Omental fat pad (tissue), 4 donors: Measurements from ENCODE around the gene HOXA11. TPM values are rescaled to one million over a fixed set of nuclear protein-coding genes. Genes with fewer than 3 reads are reported as not detected.
A peak's percentile ranks its signal among the peaks of the same experiment; 100 is the strongest.

Experiments
- ATAC-seq: fragments of 150-250 bp; one replicate; pipeline ENCODE4 v1.9.1; 2016; ENCODE audit warnings: mild to moderate bottlenecking, moderate library complexity; ENCODE audit not compliant: low FRiP score
- DNase-seq: peaks from one replicate; pipeline ENCODE4 v3.0.0-alpha.2; 2019; ENCODE audit warnings: low spot score
- total RNA-seq, 4 donors: library from RNA; depleted of rRNA; stranded (reverse); fragments of >200 nt; gene quantifications; one replicate each; pipeline ENCODE4 v1.1.0, GENCODE V29; 2016
- TF ChIP-seq, protein P1 (sequence below), 3 donors: fragments of 450-650 bp; IDR thresholded peaks; one replicate each; pipeline ENCODE4 v1.5.1; 2016 to 2017; ENCODE audit warnings: antibody characterized with exemption in 3 of 3, mild to moderate bottlenecking in 3 of 3, moderate library complexity in 2 of 3

Gene HOXA11
- total RNA-seq, 4 donors from 2014 or later: not detected

DNA sequence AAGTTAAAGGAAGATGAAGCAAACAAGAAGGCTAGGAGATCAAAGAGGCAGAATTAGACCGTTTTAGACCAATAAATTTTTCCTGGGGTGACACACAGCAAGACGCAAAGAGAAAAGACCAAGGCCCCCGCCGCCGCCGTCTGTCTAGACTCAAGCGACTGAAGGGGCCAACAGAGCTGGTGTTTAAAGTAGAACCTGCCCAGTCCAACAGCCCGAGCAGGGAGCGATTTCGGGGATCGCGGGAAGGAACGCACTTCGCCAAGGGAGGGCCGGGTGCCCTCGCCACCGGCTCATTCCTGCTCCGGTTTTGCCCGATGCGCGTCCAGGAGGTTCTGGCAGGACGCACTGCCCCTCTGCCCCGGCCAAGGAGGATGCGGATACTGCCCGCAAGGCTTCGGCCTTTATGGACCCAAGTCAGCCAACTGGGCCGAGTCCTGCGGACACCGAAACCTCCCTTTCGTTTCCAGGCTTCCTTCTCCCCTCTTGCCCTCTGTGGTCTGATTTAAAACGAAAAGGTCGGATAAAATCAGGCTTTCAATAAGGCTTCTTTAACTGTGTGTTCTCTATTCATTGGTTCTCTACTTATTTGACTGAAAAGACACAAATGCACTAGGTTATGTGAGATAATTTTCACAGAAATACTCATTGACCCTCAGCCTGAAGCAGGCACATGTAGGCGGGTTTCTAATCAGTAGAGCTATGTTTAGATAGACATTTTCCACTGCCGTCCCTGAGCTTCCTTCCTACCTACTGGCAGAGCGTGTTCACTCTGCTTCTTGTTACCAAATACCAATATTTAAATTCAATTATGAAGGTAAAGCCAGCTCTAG is 26.4 kb downstream of the HOXA11 start:
- TF ChIP-seq, protein P1, sequence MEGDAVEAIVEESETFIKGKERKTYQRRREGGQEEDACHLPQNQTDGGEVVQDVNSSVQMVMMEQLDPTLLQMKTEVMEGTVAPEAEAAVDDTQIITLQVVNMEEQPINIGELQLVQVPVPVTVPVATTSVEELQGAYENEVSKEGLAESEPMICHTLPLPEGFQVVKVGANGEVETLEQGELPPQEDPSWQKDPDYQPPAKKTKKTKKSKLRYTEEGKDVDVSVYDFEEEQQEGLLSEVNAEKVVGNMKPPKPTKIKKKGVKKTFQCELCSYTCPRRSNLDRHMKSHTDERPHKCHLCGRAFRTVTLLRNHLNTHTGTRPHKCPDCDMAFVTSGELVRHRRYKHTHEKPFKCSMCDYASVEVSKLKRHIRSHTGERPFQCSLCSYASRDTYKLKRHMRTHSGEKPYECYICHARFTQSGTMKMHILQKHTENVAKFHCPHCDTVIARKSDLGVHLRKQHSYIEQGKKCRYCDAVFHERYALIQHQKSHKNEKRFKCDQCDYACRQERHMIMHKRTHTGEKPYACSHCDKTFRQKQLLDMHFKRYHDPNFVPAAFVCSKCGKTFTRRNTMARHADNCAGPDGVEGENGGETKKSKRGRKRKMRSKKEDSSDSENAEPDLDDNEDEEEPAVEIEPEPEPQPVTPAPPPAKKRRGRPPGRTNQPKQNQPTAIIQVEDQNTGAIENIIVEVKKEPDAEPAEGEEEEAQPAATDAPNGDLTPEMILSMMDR (IDR thresholded peaks at IDR 0.05): no peak
- ATAC-seq (no peak), DNase-seq (peak; percentile 14)

DNA sequence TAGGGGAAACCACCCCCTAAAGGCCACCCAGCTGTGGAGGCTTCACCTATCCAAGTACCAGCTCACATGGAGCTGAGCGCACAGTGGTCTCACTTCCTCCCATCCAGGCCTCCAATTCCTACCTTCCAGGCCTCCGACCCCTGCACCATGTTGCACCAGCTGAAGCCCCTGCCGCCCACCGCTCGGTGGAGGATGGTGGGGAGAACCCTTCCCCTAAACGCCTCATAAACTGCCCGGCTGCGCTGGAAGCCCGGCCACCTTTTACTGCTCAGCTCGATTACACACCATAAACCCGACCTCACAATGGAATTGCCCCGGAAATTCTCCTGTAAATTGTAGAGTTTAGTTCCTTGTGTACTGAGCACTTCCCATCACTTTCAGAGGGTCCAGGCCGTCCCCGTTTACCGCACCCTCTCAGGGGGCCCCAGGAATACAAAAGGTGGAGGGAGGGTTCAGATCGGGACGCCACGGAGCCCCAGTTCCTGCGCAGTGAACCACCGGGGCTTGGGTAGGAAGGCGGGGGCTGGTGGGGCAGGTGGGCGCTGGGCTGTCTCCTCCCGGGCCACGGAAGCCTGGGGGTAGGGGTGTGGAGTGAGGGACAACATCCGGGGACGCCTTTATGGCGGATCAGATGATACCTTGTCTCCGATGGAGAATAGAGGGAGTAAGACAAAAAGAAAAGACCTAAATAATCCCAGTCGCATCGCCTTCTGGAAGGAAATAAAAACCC is 27.2 kb downstream of the HOXA11 start:
- ATAC-seq (no peak), DNase-seq (peak; percentile 15)
- TF ChIP-seq, protein P1 (IDR thresholded peaks at IDR 0.05): no peak

DNA sequence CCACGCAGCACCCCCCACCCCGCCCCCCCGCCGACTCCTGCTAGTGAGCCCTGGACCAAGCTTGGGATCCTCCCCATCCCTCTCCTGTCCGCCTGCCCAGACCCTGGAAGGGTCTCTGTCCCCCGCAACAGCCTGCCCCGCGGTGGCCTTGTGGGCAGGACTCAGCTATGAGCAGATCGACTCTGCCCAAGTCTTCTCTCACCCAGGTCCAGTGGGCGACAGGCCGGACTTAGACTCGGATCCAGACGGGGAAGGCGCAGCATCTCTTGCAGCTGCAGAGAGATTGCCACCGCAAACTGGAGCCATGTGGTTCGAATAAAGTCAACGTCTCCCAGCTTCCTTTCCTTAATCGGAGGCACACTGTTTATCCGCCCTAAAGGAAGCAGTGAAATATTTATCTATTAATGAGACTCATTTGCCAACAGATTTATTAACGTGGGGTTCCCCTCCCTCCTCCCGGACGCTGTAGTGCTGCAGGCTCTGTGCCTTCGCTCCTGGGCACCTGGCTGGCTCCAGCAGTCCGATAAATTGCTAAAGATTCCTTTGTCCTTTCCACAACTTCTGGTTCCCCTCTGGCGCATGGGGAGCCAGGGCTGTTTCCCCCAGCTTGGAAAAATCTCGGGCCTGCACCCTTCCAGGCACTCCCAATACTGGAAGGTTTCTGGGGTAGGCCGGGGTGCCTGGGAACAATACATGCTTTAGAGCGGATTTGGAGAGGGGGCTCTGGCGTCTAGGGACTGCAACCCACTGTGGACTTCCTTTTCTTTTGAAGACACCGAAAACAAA is 27.9 kb downstream of the HOXA11 start:
- TF ChIP-seq, protein P1 (IDR thresholded peaks at IDR 0.05): no peak
- peak; percentile 20 for DNase-seq
- no peak for ATAC-seq

DNA sequence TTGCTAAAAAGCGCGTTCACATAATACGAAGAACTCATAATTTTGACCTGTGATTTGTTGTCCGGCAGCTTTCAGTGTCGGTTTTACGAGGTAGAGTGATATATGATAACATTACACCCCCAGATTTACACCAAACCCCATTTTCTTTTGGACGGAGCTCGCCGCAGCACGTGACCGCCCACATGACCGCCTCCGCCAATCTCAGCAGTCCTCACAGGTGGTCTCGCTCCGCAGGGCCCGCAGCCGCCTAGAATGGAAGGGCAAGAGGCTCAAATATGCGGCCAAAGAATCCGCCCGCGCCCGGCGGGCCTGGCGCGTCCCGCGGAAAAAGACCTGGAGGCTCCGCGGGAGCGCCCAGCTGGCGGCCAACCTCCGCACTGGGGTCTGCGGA is 28.5 kb downstream of the HOXA11 start, which contains the start of gene HOXA7:
Gene HOXA7, minus strand, starts transcription at position 168 of the 391 bp plus-strand sequence. Its CDS starts 130 bp downstream, at position 38.
- peak; percentile 37 for ATAC-seq
- TF ChIP-seq, protein P1 (IDR thresholded peaks at IDR 0.05): no peak
- peak; percentile 39 for DNase-seq

DNA sequence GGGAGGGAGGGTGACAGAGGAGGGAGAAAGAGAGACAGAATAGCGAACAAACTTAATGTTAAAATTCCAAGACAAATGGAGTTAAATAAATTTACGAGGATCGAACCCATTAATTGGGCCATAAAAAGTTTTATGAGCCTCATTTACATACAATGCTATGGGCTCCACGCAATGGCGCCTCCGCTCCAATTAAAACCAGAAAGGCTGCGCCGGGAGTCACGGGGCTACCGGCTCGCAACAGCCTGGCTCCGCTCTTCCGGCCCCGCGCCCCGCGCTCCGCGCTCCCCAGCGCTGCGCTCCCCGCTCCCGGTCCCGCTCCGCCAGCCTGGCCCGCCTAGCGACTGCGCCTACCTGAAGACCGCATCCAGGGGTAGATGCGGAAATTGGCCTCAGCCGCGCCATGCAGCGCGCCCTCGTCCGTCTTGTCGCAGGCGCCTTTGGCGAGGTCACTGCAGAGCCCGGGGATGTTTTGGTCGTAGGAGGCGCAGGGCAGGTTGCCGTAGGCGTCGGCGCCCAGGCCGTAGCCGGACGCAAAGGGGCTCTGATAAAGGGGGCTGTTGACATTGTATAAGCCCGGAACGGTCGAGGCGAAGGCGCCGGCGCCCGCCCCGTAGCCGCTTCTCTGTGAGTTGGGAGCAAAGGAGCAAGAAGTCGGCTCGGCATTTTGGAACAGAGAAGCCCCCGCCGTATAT is 29.1 kb downstream of the HOXA11 start:
- ATAC-seq (peak; percentile 4), DNase-seq (peak; percentile 21)
- TF ChIP-seq, protein P1 (IDR thresholded peaks at IDR 0.05): no peak
